ENCODE measurements around the gene GSTA2. TPM values are rescaled to one million over a fixed set of nuclear protein-coding genes. Genes with fewer than 3 reads are reported as not detected.
"Not testable (repeated sequence)": the region's sequence is repeated elsewhere in the genome, so short reads cannot be mapped to it uniquely, and the experiment has no call there.

The GSTA2 gene
- total RNA-seq, 1 experiment from 2014 or later = not detected

DNA sequence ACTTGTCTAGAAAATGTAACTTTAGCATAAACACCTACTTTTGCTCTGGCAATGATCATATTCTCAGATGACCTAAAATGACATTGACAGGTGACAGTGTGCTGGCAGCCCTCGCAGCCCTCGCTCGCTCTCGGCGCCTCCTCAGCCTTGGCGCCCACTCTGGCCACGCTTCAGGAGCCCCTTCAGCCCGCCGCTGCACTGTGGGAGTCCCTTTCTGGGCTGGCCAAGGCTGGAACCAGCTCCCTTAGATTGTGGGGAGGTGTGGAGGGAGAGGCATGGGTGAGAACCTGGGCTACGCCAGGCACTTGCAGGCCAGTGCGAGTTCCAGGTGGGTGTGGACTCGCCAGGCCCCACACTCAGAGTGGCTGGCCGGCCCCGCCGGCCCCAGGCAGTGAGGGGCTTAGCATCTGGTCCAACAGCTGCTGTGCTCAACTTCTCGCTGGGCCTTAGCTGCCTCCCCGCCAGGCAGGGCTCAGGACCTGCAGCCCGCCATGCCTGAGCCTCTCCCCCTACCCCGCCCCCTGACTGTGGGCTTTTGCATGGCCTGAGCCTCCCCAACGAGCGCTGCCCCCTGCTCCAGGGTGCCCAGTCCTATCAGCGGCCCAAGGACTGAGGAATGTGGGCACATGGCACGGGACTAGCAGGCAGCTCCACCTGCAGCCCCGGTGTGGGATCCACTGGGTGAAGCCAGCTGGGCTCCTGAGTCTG is 23.1 kb upstream of the GSTA2 start:
- Histone ChIP-seq H4K8ac (replicated peaks; ENCODE audit: insufficient read length, low read depth, low read length) (no peak overlapping the region), H2BK15ac (ENCODE audit: low read depth, low read length) (no peak overlapping the region), H2AFZ (ENCODE audit: low read length) (no peak overlapping the region), H3K27me3 (ENCODE audit: insufficient read depth, low read length) (no peaks in the 10 kb centered on the region), H2AK5ac (ENCODE audit: insufficient read length, low read length) (no peak overlapping the region), H3K9me3 (ENCODE audit: control insufficient read depth, low read depth, low read length) (no peaks in the 10 kb centered on the region), H4K91ac (ENCODE audit: insufficient read length, low read depth, low read length) (no peak overlapping the region), H3K4ac (ENCODE audit: low read depth, low read length) (no peak overlapping the region), H2BK12ac (ENCODE audit: insufficient read length, low read depth, low read length) (no peak overlapping the region), H3K18ac (ENCODE audit: insufficient read length, low read depth, low read length) (no peak overlapping the region), H3K79me2 (ENCODE audit: insufficient read depth, low read length) (no peaks in the 10 kb centered on the region), H3K9ac (ENCODE audit: extremely low read depth, insufficient read length, low read length) (no peak overlapping the region), H3K56ac (ENCODE audit: insufficient read length, low read depth, low read length) (no peak overlapping the region), H3K27ac (ENCODE audit: insufficient read length, low read depth, low read length) (no peak overlapping the region), H3K23ac (ENCODE audit: insufficient read length, low read depth, low read length) (no peak overlapping the region), H3K14ac (ENCODE audit: insufficient read depth, low read length) (no peak overlapping the region), H2BK5ac (ENCODE audit: insufficient read length, low read length) (no peak overlapping the region), H4K20me1 (ENCODE audit: control insufficient read depth, insufficient read depth, insufficient read length) (no peaks in the 10 kb centered on the region), H3K4me2 (ENCODE audit: insufficient read depth, insufficient read length, low read length) (no peak overlapping the region), H3K23me2 (ENCODE audit: insufficient read length, low read depth, low read length, poor library complexity, severe bottlenecking) (no peaks in the 10 kb centered on the region), H4K5ac (ENCODE audit: insufficient read length, low read depth, low read length) (no peak overlapping the region), H2BK20ac (ENCODE audit: low read depth, low read length, poor library complexity, severe bottlenecking) (no peak overlapping the region), H3K4me1 (ENCODE audit: insufficient read depth, low read length) (no peaks in the 10 kb centered on the region), H2BK120ac (ENCODE audit: low read depth, low read length, poor library complexity, severe bottlenecking) (no peak overlapping the region), H3T11ph (ENCODE audit: low read length) (no peak overlapping the region), H3K79me1 (ENCODE audit: insufficient read depth, low read depth, low read length, poor library complexity, severe bottlenecking) (no peaks in the 10 kb centered on the region)
- H3K27ac Mint-ChIP-seq = no peak overlapping the region
- no peaks in the 10 kb centered on the region for H3K27me3 Mint-ChIP-seq (ENCODE audit: low read depth)
- H3K9me3 Mint-ChIP-seq = peaks cover 0 to 6% of the 10 kb centered on the region in 2 experiments; a peak in 3 of 5 replicates
- WGBS (ENCODE audit: extremely low coverage, insufficient read length, low lambda C conversion rate) = no CpG with 5 or more reads among the region's 24 CpGs
- H3K4me3 Mint-ChIP-seq = no peak overlapping the region
- H3K4me1 Mint-ChIP-seq = peaks cover 0 to 8% of the 10 kb centered on the region in 2 experiments; a peak in 2 of 4 replicates
- TF ChIP-seq, protein P1, sequence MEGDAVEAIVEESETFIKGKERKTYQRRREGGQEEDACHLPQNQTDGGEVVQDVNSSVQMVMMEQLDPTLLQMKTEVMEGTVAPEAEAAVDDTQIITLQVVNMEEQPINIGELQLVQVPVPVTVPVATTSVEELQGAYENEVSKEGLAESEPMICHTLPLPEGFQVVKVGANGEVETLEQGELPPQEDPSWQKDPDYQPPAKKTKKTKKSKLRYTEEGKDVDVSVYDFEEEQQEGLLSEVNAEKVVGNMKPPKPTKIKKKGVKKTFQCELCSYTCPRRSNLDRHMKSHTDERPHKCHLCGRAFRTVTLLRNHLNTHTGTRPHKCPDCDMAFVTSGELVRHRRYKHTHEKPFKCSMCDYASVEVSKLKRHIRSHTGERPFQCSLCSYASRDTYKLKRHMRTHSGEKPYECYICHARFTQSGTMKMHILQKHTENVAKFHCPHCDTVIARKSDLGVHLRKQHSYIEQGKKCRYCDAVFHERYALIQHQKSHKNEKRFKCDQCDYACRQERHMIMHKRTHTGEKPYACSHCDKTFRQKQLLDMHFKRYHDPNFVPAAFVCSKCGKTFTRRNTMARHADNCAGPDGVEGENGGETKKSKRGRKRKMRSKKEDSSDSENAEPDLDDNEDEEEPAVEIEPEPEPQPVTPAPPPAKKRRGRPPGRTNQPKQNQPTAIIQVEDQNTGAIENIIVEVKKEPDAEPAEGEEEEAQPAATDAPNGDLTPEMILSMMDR (conservative IDR thresholded peaks at IDR 0.05) = no peak
- no peak for DNase-seq
- H3K36me3 Mint-ChIP-seq (ENCODE audit: insufficient read depth in 1 of 3, low read depth in 3 of 3) = no peaks in the 10 kb centered on the region; a peak in 1 of 7 replicates

DNA sequence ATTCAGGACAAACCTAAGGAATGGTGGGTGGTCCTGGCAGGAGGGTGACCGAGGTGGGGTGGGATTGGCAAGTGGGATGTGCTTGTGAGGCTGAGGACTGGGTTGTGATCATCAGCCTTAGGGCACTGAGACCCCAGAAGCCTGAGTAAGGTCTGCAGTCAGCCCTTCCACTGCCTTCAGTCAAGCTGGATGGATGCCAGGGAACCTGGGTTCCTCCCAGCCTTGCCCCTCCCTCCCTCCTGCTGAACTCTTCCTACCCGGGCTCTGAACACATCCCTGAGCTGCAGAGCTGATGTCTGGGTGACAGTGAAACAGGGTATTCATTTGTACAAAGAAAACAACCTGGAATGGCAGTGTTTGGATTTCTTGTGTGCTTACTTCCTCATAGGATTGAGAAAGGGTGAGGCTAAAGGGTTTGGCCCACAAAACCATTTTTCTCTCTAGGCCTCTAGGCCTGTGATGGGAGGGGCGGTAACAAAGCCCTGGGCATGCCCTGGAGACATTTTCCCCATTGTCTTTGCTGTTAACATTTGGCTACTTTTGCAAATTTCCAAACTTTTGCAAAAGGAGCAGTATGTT is 19.5 kb upstream of the GSTA2 start:
- H4K8ac ChIP-seq (replicated peaks; ENCODE audit: insufficient read length, low read depth, low read length); H2BK120ac ChIP-seq (ENCODE audit: low read depth, low read length, poor library complexity, severe bottlenecking); H3T11ph ChIP-seq (ENCODE audit: low read length); H3K79me2 ChIP-seq (ENCODE audit: insufficient read depth, low read length); H2BK12ac ChIP-seq (ENCODE audit: insufficient read length, low read depth, low read length); H2BK5ac ChIP-seq (ENCODE audit: insufficient read length, low read length); H3K27me3 Mint-ChIP-seq (ENCODE audit: low read depth); H3K27ac Mint-ChIP-seq; H3K9me3 Mint-ChIP-seq; H3K56ac ChIP-seq (ENCODE audit: insufficient read length, low read depth, low read length); H4K5ac ChIP-seq (ENCODE audit: insufficient read length, low read depth, low read length); H3K9me3 ChIP-seq (ENCODE audit: control insufficient read depth, low read depth, low read length); H3K14ac ChIP-seq (ENCODE audit: insufficient read depth, low read length); H3K4me1 Mint-ChIP-seq; H3K4me3 Mint-ChIP-seq; H4K91ac ChIP-seq (ENCODE audit: insufficient read length, low read depth, low read length); H3K36me3 Mint-ChIP-seq (ENCODE audit: insufficient read depth in 1 of 3, low read depth in 3 of 3); H3K27ac ChIP-seq (ENCODE audit: insufficient read length, low read depth, low read length); H3K79me1 ChIP-seq (ENCODE audit: insufficient read depth, low read depth, low read length, poor library complexity, severe bottlenecking); H3K9ac ChIP-seq (ENCODE audit: extremely low read depth, insufficient read length, low read length); DNase-seq; H3K23me2 ChIP-seq (ENCODE audit: insufficient read length, low read depth, low read length, poor library complexity, severe bottlenecking); H3K4ac ChIP-seq (ENCODE audit: low read depth, low read length); H3K4me2 ChIP-seq (ENCODE audit: insufficient read depth, insufficient read length, low read length); H2BK15ac ChIP-seq (ENCODE audit: low read depth, low read length); H3K27me3 ChIP-seq (ENCODE audit: insufficient read depth, low read length); H3K23ac ChIP-seq (ENCODE audit: insufficient read length, low read depth, low read length); H3K4me1 ChIP-seq (ENCODE audit: insufficient read depth, low read length); H2BK20ac ChIP-seq (ENCODE audit: low read depth, low read length, poor library complexity, severe bottlenecking); H2AK5ac ChIP-seq (ENCODE audit: insufficient read length, low read length); H3K18ac ChIP-seq (ENCODE audit: insufficient read length, low read depth, low read length); H2AFZ ChIP-seq (ENCODE audit: low read length); H4K20me1 ChIP-seq (ENCODE audit: control insufficient read depth, insufficient read depth, insufficient read length): not testable (repeated sequence)
- no CpG with 5 or more reads among the region's 3 CpGs for WGBS (ENCODE audit: extremely low coverage, insufficient read length, low lambda C conversion rate)
